Measurements from ENCODE around the gene PIP5K1B.
"Not testable (repeated sequence)": the region's sequence is repeated elsewhere in the genome, so short reads cannot be mapped to it uniquely, and the experiment has no call there.

The PIP5K1B gene

GRCh38 chr9:69030851-69031645 is 326.0 kb downstream of the PIP5K1B start:
- DNase-seq (ENCODE audit: low spot score) = no peak

GRCh38 chr9:69034071-69034470 is 329.0 kb downstream of the PIP5K1B start:
- no peak for DNase-seq (ENCODE audit: low spot score)

GRCh38 chr9:69035438-69036308 is 330.6 kb downstream of the PIP5K1B start, which contains the start of gene FXN:
Gene FXN, plus strand, starts transcription at chr9:69035752. Its CDS starts 31 bp downstream, at chr9:69035783.
- peak; percentile 94 for DNase-seq (ENCODE audit: low spot score)

- no peak for DNase-seq (ENCODE audit: low spot score)
Measured at GRCh38 chr9:69036309-69036708, 331.3 kb downstream of the PIP5K1B start.

GRCh38 chr9:69036799-69037198 is 331.8 kb downstream of the PIP5K1B start:
- no peak for DNase-seq (ENCODE audit: low spot score)

- DNase-seq (ENCODE audit: low spot score) = no peak
Measured at GRCh38 chr9:69040646-69041045, 335.6 kb downstream of the PIP5K1B start.

- no peak for DNase-seq (ENCODE audit: low spot score)
Measured at GRCh38 chr9:69044240-69045219, 339.5 kb downstream of the PIP5K1B start.

- DNase-seq (ENCODE audit: low spot score) = no peak
Measured at GRCh38 chr9:69045821-69046220, 340.8 kb downstream of the PIP5K1B start.

GRCh38 chr9:69046723-69047122 is 341.7 kb downstream of the PIP5K1B start:
- DNase-seq (ENCODE audit: low spot score) = no peak

- no peak for DNase-seq (ENCODE audit: low spot score)
Measured at GRCh38 chr9:69047371-69047770, 342.3 kb downstream of the PIP5K1B start.

GRCh38 chr9:69049094-69049493 is 344.1 kb downstream of the PIP5K1B start:
- no peak for DNase-seq (ENCODE audit: low spot score)

- not testable (repeated sequence) for DNase-seq (ENCODE audit: low spot score)
Measured at GRCh38 chr9:69050936-69051335, 345.9 kb downstream of the PIP5K1B start.

GRCh38 chr9:69054989-69055388 is 349.9 kb downstream of the PIP5K1B start:
- DNase-seq (ENCODE audit: low spot score) = no peak

- DNase-seq (ENCODE audit: low spot score) = no peak
Measured at GRCh38 chr9:69056191-69056815, 351.3 kb downstream of the PIP5K1B start.

- DNase-seq (ENCODE audit: low spot score) = no peak
Measured at GRCh38 chr9:69058101-69058500, 353.1 kb downstream of the PIP5K1B start.
